ENCODE data around the gene DNTT.

- TF ChIP-seq CTCF (conservative IDR thresholded peaks at IDR 0.05; ENCODE audit: low read length) (no peak), EZH2phosphoT487 (IDR thresholded peaks at IDR 0.05; ENCODE audit: borderline replicate concordance) (no peak)
These were observed 785 bp downstream of the DNTT start for GRCh38 chr10:96305019-96305418.
